ENCODE data around the gene MREG.

DNA sequence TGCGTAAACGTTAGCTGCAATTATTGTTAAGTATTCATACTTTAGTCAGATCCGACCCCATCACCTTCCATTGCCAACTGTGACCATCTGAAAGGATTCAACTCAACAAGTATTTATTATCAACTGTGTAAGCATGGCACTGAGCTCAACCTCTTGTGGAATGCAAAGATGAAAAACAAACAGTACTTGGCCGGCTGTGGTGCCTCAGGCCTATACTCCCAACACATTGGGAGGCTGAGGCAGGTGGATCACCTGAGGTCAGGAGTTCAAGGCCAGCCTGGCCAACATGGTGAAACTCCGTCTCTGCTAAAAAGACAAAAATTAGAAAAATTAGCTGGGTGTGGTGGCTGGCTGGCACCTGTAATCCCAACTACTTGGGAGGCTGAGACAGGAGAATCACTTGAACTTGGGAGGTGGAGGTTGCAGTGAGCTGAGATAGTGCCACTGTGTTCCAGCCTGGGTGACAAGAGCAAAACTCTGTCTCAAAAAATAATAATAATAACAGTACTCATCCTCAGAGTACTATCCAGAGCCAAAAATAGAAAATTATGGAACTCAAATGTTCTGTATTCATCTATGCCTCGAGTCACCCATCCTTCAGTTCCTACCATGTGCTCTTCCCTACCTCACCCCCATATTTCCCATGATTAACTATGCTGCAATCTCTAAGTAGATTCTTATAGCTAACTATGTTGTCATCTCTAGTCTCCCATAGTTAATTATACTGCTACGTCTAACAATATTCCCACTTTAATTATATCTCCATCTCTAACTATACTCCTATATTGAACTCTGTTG, 8.6 kb upstream of the MREG start:
- TF ChIP-seq, protein P1, sequence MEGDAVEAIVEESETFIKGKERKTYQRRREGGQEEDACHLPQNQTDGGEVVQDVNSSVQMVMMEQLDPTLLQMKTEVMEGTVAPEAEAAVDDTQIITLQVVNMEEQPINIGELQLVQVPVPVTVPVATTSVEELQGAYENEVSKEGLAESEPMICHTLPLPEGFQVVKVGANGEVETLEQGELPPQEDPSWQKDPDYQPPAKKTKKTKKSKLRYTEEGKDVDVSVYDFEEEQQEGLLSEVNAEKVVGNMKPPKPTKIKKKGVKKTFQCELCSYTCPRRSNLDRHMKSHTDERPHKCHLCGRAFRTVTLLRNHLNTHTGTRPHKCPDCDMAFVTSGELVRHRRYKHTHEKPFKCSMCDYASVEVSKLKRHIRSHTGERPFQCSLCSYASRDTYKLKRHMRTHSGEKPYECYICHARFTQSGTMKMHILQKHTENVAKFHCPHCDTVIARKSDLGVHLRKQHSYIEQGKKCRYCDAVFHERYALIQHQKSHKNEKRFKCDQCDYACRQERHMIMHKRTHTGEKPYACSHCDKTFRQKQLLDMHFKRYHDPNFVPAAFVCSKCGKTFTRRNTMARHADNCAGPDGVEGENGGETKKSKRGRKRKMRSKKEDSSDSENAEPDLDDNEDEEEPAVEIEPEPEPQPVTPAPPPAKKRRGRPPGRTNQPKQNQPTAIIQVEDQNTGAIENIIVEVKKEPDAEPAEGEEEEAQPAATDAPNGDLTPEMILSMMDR (conservative IDR thresholded peaks at IDR 0.05; ENCODE audit: low read depth, low read length) = no peak
- no peak for TF ChIP-seq EZH2 (IDR thresholded peaks at IDR 0.05; ENCODE audit: borderline replicate concordance, low read depth, low read length, poor library complexity, severe bottlenecking)
